Kidney epithelial cell (primary cell): ENCODE results near the gene IDH1. TPM values are rescaled to one million over a fixed set of nuclear protein-coding genes. Genes with fewer than 3 reads are reported as not detected.
"Not testable (repeated sequence)": the region's sequence is repeated elsewhere in the genome, so short reads cannot be mapped to it uniquely, and the experiment has no call there.

Experiments
- DNase-seq: peaks from one replicate; pipeline ENCODE4 v3.0.0-alpha.2; 2010; ENCODE audit warnings: low read depth
- H3K27me3 ChIP-seq: 2 replicates; pipeline ENCODE4 v1.6.0; 2011; ENCODE audit warnings: low read length; ENCODE audit not compliant: control insufficient read depth, insufficient read depth
- H3K36me3 ChIP-seq: 2 replicates; pipeline ENCODE4 v1.5.1; 2011; ENCODE audit warnings: low read length; ENCODE audit not compliant: control insufficient read depth, insufficient read depth
- H3K4me3 ChIP-seq: 2 replicates; pipeline ENCODE4 v1.5.1; 2011; ENCODE audit warnings: low read depth, mild to moderate bottlenecking, control low read depth, low read length
- CTCF ChIP-seq: IDR thresholded peaks from 2 replicates; pipeline ENCODE4 v1.5.1; 2011; ENCODE audit warnings: mild to moderate bottlenecking, moderate library complexity, low read length, control low read depth, inconsistent platforms; ENCODE audit not compliant: insufficient read depth, poor library complexity, severe bottlenecking
- total RNA-seq: library from RNA; depleted of rRNA; stranded (reverse); fragments of >200 nt; gene quantifications from 2 replicates; pipeline ENCODE4 v1.2.3, GENCODE V29; 2015

IDH1 gene
- total RNA-seq, 1 donor from 2014 or later = 108 TPM

GRCh38 chr2:208278549-208278948, 23.7 kb upstream of the IDH1 start:
- TF ChIP-seq CTCF = no peak
- Histone ChIP-seq H3K36me3 (no peaks in the 10 kb centered on the region), H3K4me3 (no peak overlapping the region), H3K27me3 (no peaks in the 10 kb centered on the region)
- DNase-seq = no peak

GRCh38 chr2:208274748-208275147, 19.9 kb upstream of the IDH1 start:
- peaks cover 1% of the 10 kb centered on the region for H3K36me3 ChIP-seq
- H3K4me3 ChIP-seq = no peak overlapping the region
- H3K27me3 ChIP-seq = no peaks in the 10 kb centered on the region
- no peak for DNase-seq
- TF ChIP-seq CTCF = no peak

- H3K36me3 ChIP-seq = peaks cover 1% of the 10 kb centered on the region
- H3K27me3 ChIP-seq = no peaks in the 10 kb centered on the region
- DNase-seq = no peak
- no peak for TF ChIP-seq CTCF
- no peak overlapping the region for H3K4me3 ChIP-seq
These were observed 14.2 kb upstream of the IDH1 start for GRCh38 chr2:208269091-208269490.

- Histone ChIP-seq H3K27me3 (no peaks in the 10 kb centered on the region), H3K36me3 (peaks cover 1% of the 10 kb centered on the region), H3K4me3 (no peak overlapping the region)
- no peak for TF ChIP-seq CTCF
- no peak for DNase-seq
These were observed 13.5 kb upstream of the IDH1 start for GRCh38 chr2:208268156-208268952.

GRCh38 chr2:208267526-208267925, 12.7 kb upstream of the IDH1 start:
- not testable (repeated sequence) for H3K36me3 ChIP-seq, DNase-seq, H3K27me3 ChIP-seq
- peak overlapping the region; percentile 53 for H3K4me3 ChIP-seq

GRCh38 chr2:208266936-208267335, 12.1 kb upstream of the IDH1 start:
- no peak for DNase-seq
- no peak for TF ChIP-seq CTCF
- H3K36me3 ChIP-seq = peaks cover 1% of the 10 kb centered on the region
- H3K4me3 ChIP-seq = peak overlapping the region; percentile 53
- no peaks in the 10 kb centered on the region for H3K27me3 ChIP-seq
